CD4-positive, alpha-beta T cell (primary cell): Measurements from ENCODE around the gene CFAP45. TPM values are rescaled to one million over a fixed set of nuclear protein-coding genes. Genes with fewer than 3 reads are reported as not detected.

ENCODE experiments used
- ATAC-seq: fragments of 200-7000 bp; cut with Tn5 transposase; one replicate; pipeline ENCODE4 v1.10.0; 2022; ENCODE audit warnings: mild to moderate bottlenecking; ENCODE audit not compliant: poor library complexity
- CTCF ChIA-PET: fragments of 350-600 bp; sonication (Branson Sonifier 250); formaldehyde crosslinking; loops from one replicate; lab custom pipeline; 2021; ENCODE audit warnings: antibody characterized with exemption, inconsistent platforms; lab: Charles Lee
- POLR2A ChIA-PET: fragments of 350-600 bp; sonication (Branson Sonifier 250); formaldehyde crosslinking; loops from one replicate; lab custom pipeline; 2021; ENCODE audit warnings: antibody characterized with exemption, inconsistent platforms; lab: Charles Lee
- DNase-seq, 14 experiments: peaks; one replicate each; pipeline ENCODE4 v3.0.0-alpha.2; 2013 to 2020; ENCODE audit warnings: mixed read lengths in 2 of 14
- H3K27ac ChIP-seq, 2 donors: one replicate each; pipeline versions ENCODE4 v1.5.1 to v1.7.0; 2013; ENCODE audit warnings: low read length in 2 of 2, low read depth in 1 of 2, mild to moderate bottlenecking in 1 of 2
- H3K27me3 ChIP-seq, 2 experiments: 1 replicate in 1 of 2; 2 replicates in 1 of 2; pipeline versions ENCODE4 v1.6.1 to v1.7.0; 2013; ENCODE audit warnings: low read length in 2 of 2, control low read depth in 1 of 2, mild to moderate bottlenecking in 1 of 2, moderate library complexity in 1 of 2; ENCODE audit not compliant: insufficient read depth in 2 of 2, control insufficient read depth in 1 of 2
- H3K36me3 ChIP-seq: one replicate; pipeline ENCODE4 v1.6.1; 2013; ENCODE audit warnings: low read length, control low read depth; ENCODE audit not compliant: insufficient read depth
- H3K4me1 ChIP-seq: one replicate; pipeline ENCODE4 v1.6.1; 2013; ENCODE audit warnings: low read length, control low read depth; ENCODE audit not compliant: insufficient read depth
- H3K4me3 ChIP-seq: one replicate; pipeline ENCODE4 v1.5.1; 2013; ENCODE audit warnings: mild to moderate bottlenecking, low read length, moderate library complexity
- H3K9me3 ChIP-seq, 2 experiments: 1 replicate in 1 of 2; 2 replicates in 1 of 2; pipeline versions ENCODE4 v1.6.1 to v1.7.0; 2013; ENCODE audit warnings: low read length in 2 of 2, mild to moderate bottlenecking in 2 of 2, control low read depth in 1 of 2, moderate library complexity in 1 of 2; ENCODE audit not compliant: control insufficient read depth in 1 of 2, insufficient read depth in 1 of 2
- H3K27ac Mint-ChIP-seq: one replicate; pipeline ENCODE4 v1.8.0; 2020; ENCODE audit warnings: mixed read lengths
- H3K27me3 Mint-ChIP-seq: one replicate; pipeline ENCODE4 v1.8.0; 2021; ENCODE audit warnings: mixed read lengths
- H3K36me3 Mint-ChIP-seq: one replicate; pipeline ENCODE4 v1.8.0; 2021; ENCODE audit warnings: low read depth, mixed read lengths
- H3K4me1 Mint-ChIP-seq: one replicate; pipeline ENCODE4 v1.8.0; 2021; ENCODE audit warnings: low read depth, mixed read lengths
- H3K4me3 Mint-ChIP-seq: one replicate; pipeline ENCODE4 v1.8.0; 2020; ENCODE audit warnings: mild to moderate bottlenecking, mixed read lengths
- H3K9me3 Mint-ChIP-seq: one replicate; pipeline ENCODE4 v1.8.0; 2020; ENCODE audit warnings: mixed read lengths
- intact Hi-C, 2 experiments: fragments of 100-400 bp; cut with DNase I in 1 of 2; cut with micrococcal nuclease in 1 of 2; formaldehyde crosslinking; loops; one replicate each; pipeline versions ENCODE4 v1.15.1 to v1.9.0; 2023 to 2025; cut with DNase I, micrococcal nuclease
- total RNA-seq, 174 experiments: library from RNA in 2 of 174; stranded (reverse) in 2 of 174; gene quantifications; one replicate each; pipeline ENCODE4 v1.2.3 and lab custom pipeline; 2021 to 2026
- TF ChIP-seq, protein P1 (sequence below): fragments of 200-600 bp; IDR thresholded peaks from one replicate; pipeline ENCODE4 v1.8.0; 2022; ENCODE audit warnings: antibody characterized with exemption, mild to moderate bottlenecking

Gene CFAP45
- total RNA-seq, 2 experiments from 2014 or later: 8.4 to 9.0 TPM

- Mint-ChIP-seq H3K9me3 (no peaks in the 10 kb centered on the region), H3K4me3 (no peak overlapping the region), H3K27me3 (no peaks in the 10 kb centered on the region), H3K36me3 (peaks cover 9% of the 10 kb centered on the region), H3K27ac (no peak overlapping the region), H3K4me1 (no peaks in the 10 kb centered on the region)
- H3K27ac ChIP-seq: no peak overlapping the region
- no peak overlapping the region for H3K4me3 ChIP-seq
- POLR2A ChIA-PET: no interaction called here
- H3K36me3 ChIP-seq: no peaks in the 10 kb centered on the region
- CTCF ChIA-PET: no interaction called here
- TF ChIP-seq, protein P1, sequence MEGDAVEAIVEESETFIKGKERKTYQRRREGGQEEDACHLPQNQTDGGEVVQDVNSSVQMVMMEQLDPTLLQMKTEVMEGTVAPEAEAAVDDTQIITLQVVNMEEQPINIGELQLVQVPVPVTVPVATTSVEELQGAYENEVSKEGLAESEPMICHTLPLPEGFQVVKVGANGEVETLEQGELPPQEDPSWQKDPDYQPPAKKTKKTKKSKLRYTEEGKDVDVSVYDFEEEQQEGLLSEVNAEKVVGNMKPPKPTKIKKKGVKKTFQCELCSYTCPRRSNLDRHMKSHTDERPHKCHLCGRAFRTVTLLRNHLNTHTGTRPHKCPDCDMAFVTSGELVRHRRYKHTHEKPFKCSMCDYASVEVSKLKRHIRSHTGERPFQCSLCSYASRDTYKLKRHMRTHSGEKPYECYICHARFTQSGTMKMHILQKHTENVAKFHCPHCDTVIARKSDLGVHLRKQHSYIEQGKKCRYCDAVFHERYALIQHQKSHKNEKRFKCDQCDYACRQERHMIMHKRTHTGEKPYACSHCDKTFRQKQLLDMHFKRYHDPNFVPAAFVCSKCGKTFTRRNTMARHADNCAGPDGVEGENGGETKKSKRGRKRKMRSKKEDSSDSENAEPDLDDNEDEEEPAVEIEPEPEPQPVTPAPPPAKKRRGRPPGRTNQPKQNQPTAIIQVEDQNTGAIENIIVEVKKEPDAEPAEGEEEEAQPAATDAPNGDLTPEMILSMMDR: no peak
- DNase-seq (no peak), ATAC-seq (no peak)
- intact Hi-C loops: no loop called here
- no peaks in the 10 kb centered on the region for H3K9me3 ChIP-seq
- H3K27me3 ChIP-seq: no peaks in the 10 kb centered on the region
- no peaks in the 10 kb centered on the region for H3K4me1 ChIP-seq
Observed at GRCh38 chr1:159835356-159835755, 64.6 kb downstream of the CFAP45 start.

DNA sequence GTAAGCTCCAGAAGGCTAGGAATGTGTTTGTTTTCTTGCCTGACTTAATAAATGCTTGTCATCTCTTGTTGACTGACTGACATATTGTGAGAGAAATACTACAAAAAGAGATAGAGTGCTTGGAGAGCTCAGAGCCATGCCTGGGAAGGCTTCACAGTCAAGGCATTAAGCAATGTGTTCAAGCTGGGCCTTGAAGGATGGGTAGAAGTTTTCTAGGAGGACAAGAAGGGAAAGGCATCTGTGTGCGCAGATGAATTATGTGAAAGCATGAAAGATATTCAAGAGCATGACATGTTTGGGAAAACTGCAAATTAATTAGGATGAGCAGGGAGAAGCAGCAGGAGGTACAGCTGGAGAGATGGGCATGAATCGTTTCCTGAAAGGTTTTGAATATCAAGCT is 67.7 kb downstream of the CFAP45 start:
- no peak overlapping the region for H3K4me3 Mint-ChIP-seq
- TF ChIP-seq, protein P1: no peak
- no peak overlapping the region for H3K27ac ChIP-seq
- DNase-seq: no peak
- ChIA-PET POLR2A (no interaction called here), CTCF (no interaction called here)
- H3K36me3 Mint-ChIP-seq: peaks cover 2% of the 10 kb centered on the region
- intact Hi-C loops: no loop called here
- H3K4me1 ChIP-seq: peaks cover 13% of the 10 kb centered on the region
- peaks cover 18% of the 10 kb centered on the region for H3K4me1 Mint-ChIP-seq
- no peak overlapping the region for H3K27ac Mint-ChIP-seq
- peaks cover 0 to 22% of the 10 kb centered on the region in 2 experiments for H3K9me3 ChIP-seq
- no peak for ATAC-seq
- H3K9me3 Mint-ChIP-seq: no peaks in the 10 kb centered on the region
- no peaks in the 10 kb centered on the region for H3K36me3 ChIP-seq
- H3K27me3 ChIP-seq: no peaks in the 10 kb centered on the region
- H3K27me3 Mint-ChIP-seq: no peaks in the 10 kb centered on the region
- H3K4me3 ChIP-seq: no peak overlapping the region

- Histone ChIP-seq H3K36me3 (no peaks in the 10 kb centered on the region), H3K9me3 (peaks cover 0 to 29% of the 10 kb centered on the region in 2 experiments), H3K27me3 (no peaks in the 10 kb centered on the region), H3K27ac (no peak overlapping the region), H3K4me3 (no peak overlapping the region), H3K4me1 (peaks cover 20% of the 10 kb centered on the region)
- Mint-ChIP-seq H3K4me3 (no peak overlapping the region), H3K9me3 (no peaks in the 10 kb centered on the region), H3K36me3 (no peaks in the 10 kb centered on the region), H3K27me3 (no peaks in the 10 kb centered on the region), H3K4me1 (peaks cover 25% of the 10 kb centered on the region), H3K27ac (no peak overlapping the region)
- ChIA-PET CTCF (no interaction called here), POLR2A (no interaction called here)
- intact Hi-C loops: no loop called here
- DNase-seq (no peak), ATAC-seq (no peak)
- TF ChIP-seq, protein P1: no peak
Observed at GRCh38 chr1:159831412-159832141, 68.4 kb downstream of the CFAP45 start.
